Esophagus muscularis mucosa (tissue), 4 donors: ENCODE results near the gene AQR.

Experiments used
- CTCF ChIP-seq, 3 experiments: fragments of 200-600 bp in 2 of 3; fragments of 450-650 bp in 1 of 3; sonication (generic) in 2 of 3; IDR thresholded peaks; one replicate each; pipeline ENCODE4 v1.5.1; 2017 to 2019; ENCODE audit warnings: antibody characterized with exemption in 3 of 3, mild to moderate bottlenecking in 2 of 3, moderate library complexity in 1 of 3
- EP300 ChIP-seq: sonication (generic); formaldehyde crosslinking; IDR thresholded peaks from one replicate; pipeline ENCODE4 v1.6.1; 2017; ENCODE audit warnings: antibody characterized with exemption
- POLR2AphosphoS5 ChIP-seq, 2 donors: sonication (generic); formaldehyde crosslinking; IDR thresholded peaks; one replicate each; pipeline ENCODE4 v1.6.1; 2017; ENCODE audit warnings: antibody characterized with exemption in 2 of 2

GRCh38 chr15:34893967-34894366 lies 75.6 kb downstream of the AQR start:
- no peak for TF ChIP-seq CTCF (IDR thresholded peaks at IDR 0.05)
- no peak for TF ChIP-seq EP300
- no peak for TF ChIP-seq POLR2AphosphoS5 (IDR thresholded peaks at IDR 0.05)
